ENCODE results near the gene PNCK. TPM values are rescaled to one million over a fixed set of nuclear protein-coding genes. Genes with fewer than 3 reads are reported as not detected.

Gene PNCK
- total RNA-seq, 4 donors from 2014 or later: 0.83 TPM; not detected in 3

GRCh38 chrX:153638041-153638371, 35.6 kb downstream of the PNCK start:
- DNase-seq: no peak
- Histone ChIP-seq H3K4me3 (replicated peaks in 1 of 3) (no peak overlapping the region), H3K27ac (no peak overlapping the region), H3K36me3 (no peaks in the 10 kb centered on the region), H3K4me1 (peaks cover 0 to 7% of the 10 kb centered on the region in 2 donors), H3K9me3 (no peaks in the 10 kb centered on the region), H3K27me3 (no peaks in the 10 kb centered on the region)
- 100% methylated on average over 1 of the region's 6 CpGs; no CpG with 5 or more reads in 1 of the 2 donors for WGBS, 2 donors
- no peak for TF ChIP-seq POLR2A (IDR thresholded peaks at IDR 0.05)
- TF ChIP-seq CTCF (IDR thresholded peaks at IDR 0.05): no peak
- intact Hi-C loops (cut with DNase I): no loop called here

- intact Hi-C loops (cut with DNase I): no loop called here
- WGBS, 2 donors: 67 to 91% methylated on average over 4 to 9 of the region's 27 CpGs
- Histone ChIP-seq H3K4me3 (replicated peaks in 1 of 3) (no peak overlapping the region), H3K36me3 (no peaks in the 10 kb centered on the region), H3K27me3 (no peaks in the 10 kb centered on the region), H3K27ac (no peak overlapping the region), H3K9me3 (no peaks in the 10 kb centered on the region), H3K4me1 (peaks cover 0 to 6% of the 10 kb centered on the region in 2 donors)
- TF ChIP-seq CTCF (IDR thresholded peaks at IDR 0.05): no peak
- TF ChIP-seq POLR2A (IDR thresholded peaks at IDR 0.05): no peak
- DNase-seq: no peak
These were observed 36.2 kb downstream of the PNCK start for GRCh38 chrX:153637121-153638040.

GRCh38 chrX:153636716-153637115, 36.9 kb downstream of the PNCK start:
- 70 to 83% methylated on average over 1 to 2 of the region's 5 CpGs for WGBS, 2 donors
- no peaks in the 10 kb centered on the region for H3K4me1 ChIP-seq
- TF ChIP-seq CTCF (IDR thresholded peaks at IDR 0.05) (no peak), POLR2A (IDR thresholded peaks at IDR 0.05) (no peak)
- H3K27me3 ChIP-seq: no peaks in the 10 kb centered on the region
- no peak overlapping the region for H3K4me3 ChIP-seq (replicated peaks in 1 of 3)
- H3K9me3 ChIP-seq: no peaks in the 10 kb centered on the region
- no peak for DNase-seq
- no peaks in the 10 kb centered on the region for H3K36me3 ChIP-seq
- intact Hi-C loops (cut with DNase I): no loop called here
- no peak overlapping the region for H3K27ac ChIP-seq

- no peak overlapping the region for H3K27ac ChIP-seq
- H3K36me3 ChIP-seq: no peaks in the 10 kb centered on the region
- WGBS, 2 donors: 87 to 96% methylated on average over 4 to 7 of the region's 21 CpGs
- no peaks in the 10 kb centered on the region for H3K4me1 ChIP-seq
- intact Hi-C loops (cut with DNase I): no loop called here
- TF ChIP-seq CTCF (IDR thresholded peaks at IDR 0.05): peak in 3 of 6 experiments; percentile 14 to 30 (median 25)
- no peak for TF ChIP-seq POLR2A (IDR thresholded peaks at IDR 0.05)
- H3K27me3 ChIP-seq: no peaks in the 10 kb centered on the region
- no peak overlapping the region for H3K4me3 ChIP-seq (replicated peaks in 1 of 3)
- DNase-seq: peak; percentile 27 to 31
- H3K9me3 ChIP-seq: no peaks in the 10 kb centered on the region
These were observed 37.6 kb downstream of the PNCK start for GRCh38 chrX:153635788-153636668.
